ENCODE results near the gene ZBTB16. TPM values are rescaled to one million over a fixed set of nuclear protein-coding genes. Genes with fewer than 3 reads are reported as not detected.

The ZBTB16 gene
- total and polyA plus RNA-seq, 4 donors, result 8.9 to 140 (median 34.5) TPM

DNA sequence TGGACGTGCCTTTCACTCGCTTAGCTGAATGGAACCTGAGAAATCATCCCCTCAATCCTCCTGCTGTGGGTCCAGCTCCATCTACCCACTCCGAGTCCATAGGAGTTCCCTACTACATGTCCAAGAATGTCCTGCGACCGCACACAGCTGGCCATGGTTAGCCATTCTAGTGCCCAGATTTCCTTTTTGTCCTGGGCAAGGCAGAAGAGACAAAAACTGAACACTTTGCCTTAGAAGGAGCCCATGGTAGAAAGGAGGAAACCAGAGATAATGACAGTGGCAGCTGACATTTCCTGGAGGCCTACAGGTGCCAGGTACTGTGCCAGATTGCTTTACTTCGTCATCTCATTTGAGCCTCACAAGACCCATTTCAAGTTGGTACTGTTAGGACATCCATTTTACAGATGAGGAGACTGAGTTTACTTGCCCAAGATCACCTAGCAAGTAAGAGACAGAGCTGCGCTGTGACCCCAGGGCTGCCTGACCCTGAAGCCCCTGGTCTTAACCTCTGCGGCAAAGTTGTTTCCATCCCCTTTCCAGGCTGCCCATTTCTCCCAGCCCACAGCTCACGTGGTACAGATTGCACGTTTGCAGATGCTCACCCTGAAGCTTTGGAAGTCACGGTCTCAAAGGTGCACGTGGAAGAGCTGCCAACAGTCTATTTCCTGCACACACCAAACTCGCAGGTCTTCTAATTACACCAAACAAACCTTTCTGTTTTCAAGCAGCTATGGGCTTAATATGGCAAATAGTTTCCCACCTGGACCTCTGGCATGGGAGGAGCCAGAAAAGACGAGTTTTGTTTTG is 112.7 kb downstream of the ZBTB16 start:
- WGBS, result 49% methylated on average over 14 of the region's 14 CpGs
- peak overlapping the region; percentile 84 to 89 for H3K27ac ChIP-seq (ENCODE audit: low read depth in 1 of 2, low read length in 2 of 2)
- TF ChIP-seq NR2F2 (IDR thresholded peaks at IDR 0.05) (no peak), ATF3 (IDR thresholded peaks at IDR 0.05) (no peak), RAD21 (IDR thresholded peaks at IDR 0.05) (no peak), JUND (IDR thresholded peaks at IDR 0.05) (no peak), ZBTB33 (IDR thresholded peaks at IDR 0.05) (no peak), EGR1 (IDR thresholded peaks at IDR 0.05; ENCODE audit: low read depth in 2 of 2) (no peak), CTCF (IDR thresholded peaks at IDR 0.05; ENCODE audit: low read depth, low read length, missing input control) (no peak), RXRA (IDR thresholded peaks at IDR 0.05) (peak in 1 of 2 donors; percentile 66), YY1 (IDR thresholded peaks at IDR 0.05) (no peak), REST (IDR thresholded peaks at IDR 0.05) (no peak), SP1 (IDR thresholded peaks at IDR 0.05) (peak; percentile 19), HNF4A (conservative IDR thresholded peaks at IDR 0.05) (peak; percentile 21 to 49), TAF1 (conservative IDR thresholded peaks at IDR 0.05) (no peak), FOXA2 (IDR thresholded peaks at IDR 0.05) (no peak), FOXA1 (IDR thresholded peaks at IDR 0.05) (no peak), MAX (IDR thresholded peaks at IDR 0.05) (peak; percentile 78), HNF4G (IDR thresholded peaks at IDR 0.05) (no peak), GABPA (IDR thresholded peaks at IDR 0.05 in 1 of 2, conservative IDR thresholded peaks at IDR 0.05 in 1 of 2) (no peak)
- no peak overlapping the region for H3K4me3 ChIP-seq (ENCODE audit: low read depth in 1 of 3, low read length in 3 of 3)
- peak overlapping the region in 1 of 2 donors; percentile 80 for H3K9ac ChIP-seq (ENCODE audit: low read depth in 1 of 2, low read length in 2 of 2)
- no peaks in the 10 kb centered on the region for H3K27me3 ChIP-seq (ENCODE audit: control insufficient read depth in 4 of 4, insufficient read depth in 4 of 4, low read length in 3 of 4)
- no peaks in the 10 kb centered on the region for H3K36me3 ChIP-seq (ENCODE audit: control insufficient read depth in 4 of 4, insufficient read depth in 3 of 4, low read depth in 1 of 4, low read length in 3 of 4)
- H3K9me3 ChIP-seq (ENCODE audit: control insufficient read depth in 4 of 4, low read length in 3 of 4), result no peaks in the 10 kb centered on the region
- no peak for DNase-seq (ENCODE audit: low spot score)
- H3K4me1 ChIP-seq (ENCODE audit: control insufficient read depth in 4 of 4, insufficient read depth in 4 of 4, low read length in 3 of 4), result peaks cover 37 to 94% (median 80%) of the 10 kb centered on the region in 4 donors

Data from liver (tissue), 9 donors.